ENCODE results near the gene TYROBP. TPM values are rescaled to one million over a fixed set of nuclear protein-coding genes. Genes with fewer than 3 reads are reported as not detected.
A peak's percentile ranks its signal among the peaks of the same experiment; 100 is the strongest.

TYROBP gene
- total and polyA plus RNA-seq, 7 donors: 71.5 to 211 (median 125) TPM

GRCh38 chr19:35902870-35903475 lies 5.1 kb downstream of the TYROBP start:
- Histone ChIP-seq H3K9me3 (no peaks in the 10 kb centered on the region), H3K4me3 (peak overlapping the region in 2 of 4 donors; percentile 1 to 2), H3K27me3 (no peaks in the 10 kb centered on the region), H3K36me3 (no peaks in the 10 kb centered on the region), H3K27ac (peak overlapping the region; percentile 82 to 95 (median 90)), H3K4me1 (peaks cover 0 to 41% (median 31%) of the 10 kb centered on the region in 4 donors)
- no peak for DNase-seq
- WGBS, 2 donors: 57 to 62% methylated on average over 10 of the region's 10 CpGs
- intact Hi-C loops (cut with DNase I): no loop called here
- TF ChIP-seq POLR2AphosphoS5 (IDR thresholded peaks at IDR 0.05) (no peak), EP300 (IDR thresholded peaks at IDR 0.05) (no peak), POLR2A (IDR thresholded peaks at IDR 0.05) (no peak), CTCF (IDR thresholded peaks at IDR 0.05) (no peak)

- H3K4me1 ChIP-seq: peaks cover 0 to 47% (median 36%) of the 10 kb centered on the region in 4 donors
- H3K27ac ChIP-seq: peak within 1 kb of the TSS; percentile 82 to 95 (median 90)
- H3K36me3 ChIP-seq: peaks cover 0 to 8% (median 0%) of the 10 kb centered on the region in 4 donors
- intact Hi-C loops (cut with DNase I): no loop called here
- no peaks in the 10 kb centered on the region for H3K27me3 ChIP-seq
- no peaks in the 10 kb centered on the region for H3K9me3 ChIP-seq
- TF ChIP-seq POLR2AphosphoS5 (IDR thresholded peaks at IDR 0.05): peak in 1 of 4 donors; percentile 14
- TF ChIP-seq EP300 (IDR thresholded peaks at IDR 0.05): no peak
- 28 to 38% methylated on average over 6 of the region's 6 CpGs for WGBS, 2 donors
- H3K4me3 ChIP-seq: peak within 1 kb of the TSS in 2 of 4 donors; percentile 1 to 2
- no peak for DNase-seq
Measured at GRCh38 chr19:35901854-35902661, 6.0 kb downstream of the TYROBP start, which contains the start of gene HCST. TSS of gene HCST (plus strand) at chr19:35902529. CDS start at chr19:35902594, 65 bp downstream.

GRCh38 chr19:35901055-35901644 lies 6.9 kb downstream of the TYROBP start:
- Histone ChIP-seq H3K9me3 (no peaks in the 10 kb centered on the region), H3K4me3 (peak overlapping the region in 2 of 4 donors; percentile 64 to 74), H3K4me1 (peaks cover 0 to 38% (median 27%) of the 10 kb centered on the region in 4 donors), H3K27ac (peak overlapping the region; percentile 82 to 95 (median 90)), H3K27me3 (no peaks in the 10 kb centered on the region), H3K36me3 (peaks cover 0 to 17% (median 5%) of the 10 kb centered on the region in 4 donors)
- intact Hi-C loops (cut with DNase I): no loop called here
- no peak for TF ChIP-seq POLR2A (IDR thresholded peaks at IDR 0.05)
- DNase-seq: no peak
- WGBS, 2 donors: 51 to 70% methylated on average over 2 of the region's 2 CpGs

DNA sequence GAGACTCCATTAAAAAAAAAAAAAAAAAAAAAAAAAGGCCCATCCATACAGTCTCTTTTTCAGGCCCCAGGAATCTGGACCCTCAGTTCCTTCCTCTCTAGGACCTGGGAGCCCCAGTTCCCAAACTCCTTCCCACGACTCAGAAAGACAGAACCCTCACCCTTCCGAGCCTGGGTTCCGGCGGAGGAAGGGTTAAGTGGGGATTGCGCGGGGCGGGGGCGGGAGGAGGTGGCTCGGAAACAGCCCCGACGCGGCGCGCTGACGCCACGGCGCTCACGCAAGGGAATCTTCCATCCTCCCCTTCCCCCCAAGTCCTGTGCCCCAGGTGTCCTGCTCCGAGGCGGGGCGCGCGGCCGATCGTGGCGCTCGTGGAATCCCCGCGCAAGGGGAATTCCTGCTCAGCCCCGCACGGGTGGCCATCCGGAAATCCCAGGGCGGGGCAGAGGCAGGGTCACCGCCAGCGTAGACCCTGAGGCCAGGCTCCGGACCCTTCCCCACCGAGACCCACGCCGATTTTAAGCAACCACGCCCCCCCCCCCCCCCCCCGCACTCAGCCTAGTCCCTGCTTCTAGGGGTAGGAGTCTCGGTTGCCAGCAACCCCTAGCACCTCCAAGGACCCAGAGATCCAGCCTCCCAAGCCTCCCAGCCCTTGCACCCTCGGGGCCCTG lies 8.4 kb downstream of the TYROBP start:
- WGBS, 2 donors: 0 to 1% methylated on average over 43 of the region's 43 CpGs

More for the DNA sequence above, 8.4 kb downstream of the TYROBP start:
- Histone ChIP-seq H3K4me3 (peak overlapping the region; percentile 54 to 74 (median 62)), H3K36me3 (peaks cover 0 to 32% (median 16%) of the 10 kb centered on the region in 4 donors), H3K27me3 (no peaks in the 10 kb centered on the region), H3K27ac (peak overlapping the region; percentile 82 to 95 (median 90)), H3K4me1 (peaks cover 0 to 34% (median 25%) of the 10 kb centered on the region in 4 donors), H3K9me3 (no peaks in the 10 kb centered on the region)
- TF ChIP-seq POLR2AphosphoS5 (IDR thresholded peaks at IDR 0.05) (peak; percentile 78 to 92 (median 84)), CTCF (IDR thresholded peaks at IDR 0.05) (no peak), POLR2A (IDR thresholded peaks at IDR 0.05) (peak in 1 of 2 donors; percentile 64), EP300 (IDR thresholded peaks at IDR 0.05) (peak in 2 of 4 donors; percentile 7 to 78)
- peak; percentile 92 for DNase-seq
- intact Hi-C loops (cut with DNase I): loop anchor here (1.0 to 5.0 kb wide), 3 partner anchors 32 to 252 kb away; partner anchors contain the start of genes ARHGAP33 and COX6B1
